NT2/D1 (cell line): ENCODE data around the gene SRC.

ENCODE experiments used
- DNase-seq: peaks from one replicate; pipeline ENCODE4 v3.0.0-alpha.2; 2011; ENCODE audit warnings: low read depth, low spot score
- H3K27me3 ChIP-seq: 2 replicates; pipeline ENCODE4 v1.6.0; 2011; ENCODE audit warnings: mild to moderate bottlenecking; ENCODE audit not compliant: insufficient read length, insufficient read depth
- H3K36me3 ChIP-seq: 2 replicates; pipeline ENCODE4 v1.6.1; 2011; ENCODE audit warnings: mild to moderate bottlenecking, low read length, mixed read lengths; ENCODE audit not compliant: insufficient read depth, insufficient read length
- H3K4me1 ChIP-seq: 2 replicates; pipeline ENCODE4 v1.5.1; 2011; ENCODE audit not compliant: insufficient read depth, insufficient read length
- H3K4me3 ChIP-seq: 2 replicates; pipeline ENCODE4 v1.5.1; 2011; ENCODE audit warnings: low read depth; ENCODE audit not compliant: insufficient read length
- H3K9ac ChIP-seq: 2 replicates; pipeline ENCODE4 v1.6.0; 2011; ENCODE audit warnings: low read depth; ENCODE audit not compliant: insufficient read length
- H3K9me3 ChIP-seq: 2 replicates; pipeline ENCODE4 v1.5.1; 2011; ENCODE audit warnings: mild to moderate bottlenecking, low read length; ENCODE audit not compliant: insufficient read depth
- SUZ12 ChIP-seq: IDR thresholded peaks from 2 replicates; pipeline ENCODE4 v1.6.1; 2011; ENCODE audit not compliant: insufficient read length, insufficient read depth; ENCODE audit errors: extremely low read depth
- YY1 ChIP-seq: IDR thresholded peaks from 2 replicates; pipeline ENCODE4 v1.6.1; 2011; ENCODE audit not compliant: insufficient read length, insufficient read depth
- ZNF274 ChIP-seq: IDR thresholded peaks from 2 replicates; pipeline ENCODE4 v1.6.1; 2011; ENCODE audit warnings: mild to moderate bottlenecking, low read depth, low read length

Gene SRC

GRCh38 chr20:37419774-37420542, 74.0 kb downstream of the SRC start:
- Histone ChIP-seq H3K4me1 (peaks cover 40% of the 10 kb centered on the region), H3K27me3 (peaks cover 6% of the 10 kb centered on the region), H3K9ac (peak overlapping the region; percentile 22), H3K36me3 (no peaks in the 10 kb centered on the region), H3K4me3 (no peak overlapping the region), H3K9me3 (no peaks in the 10 kb centered on the region)
- no peak for DNase-seq
- TF ChIP-seq YY1 (no peak), ZNF274 (no peak), SUZ12 (no peak)

- Histone ChIP-seq H3K36me3 (no peaks in the 10 kb centered on the region), H3K27me3 (peaks cover 7% of the 10 kb centered on the region), H3K4me3 (no peak overlapping the region), H3K4me1 (peaks cover 37% of the 10 kb centered on the region), H3K9ac (no peak overlapping the region), H3K9me3 (no peaks in the 10 kb centered on the region)
- no peak for TF ChIP-seq YY1
- TF ChIP-seq SUZ12 = no peak
- no peak for TF ChIP-seq ZNF274
- no peak for DNase-seq
Measured at GRCh38 chr20:37420610-37421009, 74.7 kb downstream of the SRC start.

- Histone ChIP-seq H3K9me3 (no peaks in the 10 kb centered on the region), H3K36me3 (no peaks in the 10 kb centered on the region), H3K4me3 (no peak overlapping the region), H3K27me3 (peaks cover 7% of the 10 kb centered on the region), H3K9ac (no peak overlapping the region), H3K4me1 (peaks cover 35% of the 10 kb centered on the region)
- DNase-seq = no peak
- TF ChIP-seq SUZ12 = no peak
Measured at GRCh38 chr20:37421060-37421905, 75.3 kb downstream of the SRC start.

- H3K9ac ChIP-seq = no peak overlapping the region
- peaks cover 35% of the 10 kb centered on the region for H3K4me1 ChIP-seq
- TF ChIP-seq ZNF274 (no peak), SUZ12 (no peak), YY1 (no peak)
- H3K36me3 ChIP-seq = no peaks in the 10 kb centered on the region
- peaks cover 7% of the 10 kb centered on the region for H3K27me3 ChIP-seq
- DNase-seq = no peak
- H3K9me3 ChIP-seq = no peaks in the 10 kb centered on the region
- H3K4me3 ChIP-seq = no peak overlapping the region
Measured at GRCh38 chr20:37421988-37422387, 76.0 kb downstream of the SRC start.

GRCh38 chr20:37422791-37423286, 76.9 kb downstream of the SRC start:
- Histone ChIP-seq H3K4me3 (no peak overlapping the region), H3K9ac (no peak overlapping the region), H3K27me3 (peaks cover 7% of the 10 kb centered on the region), H3K9me3 (no peaks in the 10 kb centered on the region), H3K36me3 (no peaks in the 10 kb centered on the region), H3K4me1 (peaks cover 31% of the 10 kb centered on the region)
- TF ChIP-seq YY1 = no peak
- TF ChIP-seq ZNF274 = no peak
- TF ChIP-seq SUZ12 = no peak
- DNase-seq = no peak

GRCh38 chr20:37423545-37423944, 77.6 kb downstream of the SRC start:
- peaks cover 26% of the 10 kb centered on the region for H3K4me1 ChIP-seq
- H3K36me3 ChIP-seq = no peaks in the 10 kb centered on the region
- H3K9ac ChIP-seq = no peak overlapping the region
- TF ChIP-seq SUZ12 (no peak), YY1 (no peak), ZNF274 (no peak)
- no peaks in the 10 kb centered on the region for H3K9me3 ChIP-seq
- no peak overlapping the region for H3K4me3 ChIP-seq
- no peak for DNase-seq
- H3K27me3 ChIP-seq = peaks cover 11% of the 10 kb centered on the region

- TF ChIP-seq YY1 = no peak
- TF ChIP-seq ZNF274 = no peak
- TF ChIP-seq SUZ12 = no peak
- H3K4me1 ChIP-seq = peaks cover 26% of the 10 kb centered on the region
- peaks cover 15% of the 10 kb centered on the region for H3K27me3 ChIP-seq
- no peaks in the 10 kb centered on the region for H3K36me3 ChIP-seq
- H3K9me3 ChIP-seq = no peaks in the 10 kb centered on the region
- H3K9ac ChIP-seq = no peak overlapping the region
- no peak for DNase-seq
- H3K4me3 ChIP-seq = no peak overlapping the region
Measured at GRCh38 chr20:37424062-37424851, 78.3 kb downstream of the SRC start.
